NCI-H2029 (cell line): ENCODE measurements around the gene PRTN3.

Experiments
- DNase-seq: peaks from one replicate; lab custom pipeline; 2025; lab: John Stamatoyannopoulos, UW

PRTN3 gene, protein sequence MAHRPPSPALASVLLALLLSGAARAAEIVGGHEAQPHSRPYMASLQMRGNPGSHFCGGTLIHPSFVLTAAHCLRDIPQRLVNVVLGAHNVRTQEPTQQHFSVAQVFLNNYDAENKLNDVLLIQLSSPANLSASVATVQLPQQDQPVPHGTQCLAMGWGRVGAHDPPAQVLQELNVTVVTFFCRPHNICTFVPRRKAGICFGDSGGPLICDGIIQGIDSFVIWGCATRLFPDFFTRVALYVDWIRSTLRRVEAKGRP

DNA sequence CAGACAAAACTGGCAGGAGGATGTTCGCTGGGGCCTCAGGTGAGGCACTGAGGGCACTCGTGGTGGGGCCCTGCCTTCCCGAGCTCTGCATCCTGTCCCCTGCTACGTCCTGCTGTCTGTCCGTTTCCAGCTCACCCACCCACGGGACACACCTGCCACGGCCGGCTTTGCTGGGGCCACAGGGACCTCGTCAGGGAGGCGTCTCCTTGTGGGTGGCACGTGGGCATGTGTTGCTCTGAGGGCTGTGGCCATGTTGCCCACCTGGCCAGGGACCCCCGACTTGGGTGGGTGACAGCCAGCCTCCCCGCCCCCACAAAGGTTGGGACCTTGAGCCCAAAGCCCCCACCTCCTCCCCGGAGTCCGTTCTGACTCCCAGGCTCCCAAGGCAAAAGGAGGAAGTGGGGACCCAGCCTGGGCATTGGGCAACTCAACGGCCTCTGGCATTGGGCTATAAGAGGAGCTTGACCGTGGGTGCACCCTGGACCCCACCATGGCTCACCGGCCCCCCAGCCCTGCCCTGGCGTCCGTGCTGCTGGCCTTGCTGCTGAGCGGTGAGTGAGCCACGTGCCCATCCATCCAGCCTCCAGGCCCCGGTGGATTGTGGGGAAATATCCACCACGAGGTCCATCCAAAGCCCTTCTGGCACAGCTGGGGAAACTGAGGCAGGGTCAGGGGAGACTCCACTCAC, at the start of gene PRTN3:
Gene PRTN3, plus strand, starts transcription at position 481 of the 688 bp plus-strand sequence. Its CDS starts 10 bp downstream, at position 491.
- DNase-seq: no peak

DNA sequence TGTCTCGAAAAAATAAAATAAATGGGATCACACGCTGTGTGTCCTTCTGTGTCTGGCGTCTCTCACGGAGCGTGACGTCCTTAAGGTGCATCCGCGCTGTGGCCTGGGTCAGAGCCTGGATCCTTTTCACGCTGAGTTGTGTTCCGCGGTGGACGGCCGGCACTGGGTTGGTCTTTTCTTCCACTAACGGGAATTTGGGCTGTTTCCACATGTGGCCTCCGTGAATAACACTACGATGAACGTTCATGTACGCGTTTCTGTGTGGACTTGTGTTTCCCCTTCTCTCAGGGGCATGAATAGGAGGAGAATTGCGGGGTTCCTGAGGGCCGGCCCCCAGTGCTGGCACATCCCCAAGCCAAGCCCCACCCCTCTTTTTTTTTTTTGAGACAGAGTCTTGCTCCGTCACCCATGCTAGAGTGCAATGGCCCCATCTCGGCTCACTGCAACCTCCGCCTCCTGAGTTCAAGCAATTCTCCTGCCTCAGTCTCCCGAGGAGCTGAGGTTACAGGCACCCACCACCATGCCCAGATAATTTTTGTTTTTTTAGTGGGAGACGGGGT, 49.7 kb upstream of the PRTN3 start:
- DNase-seq: no peak

- no peak for DNase-seq
These were observed 49.1 kb upstream of the PRTN3 start for GRCh38 chr19:791567-792305.

DNA sequence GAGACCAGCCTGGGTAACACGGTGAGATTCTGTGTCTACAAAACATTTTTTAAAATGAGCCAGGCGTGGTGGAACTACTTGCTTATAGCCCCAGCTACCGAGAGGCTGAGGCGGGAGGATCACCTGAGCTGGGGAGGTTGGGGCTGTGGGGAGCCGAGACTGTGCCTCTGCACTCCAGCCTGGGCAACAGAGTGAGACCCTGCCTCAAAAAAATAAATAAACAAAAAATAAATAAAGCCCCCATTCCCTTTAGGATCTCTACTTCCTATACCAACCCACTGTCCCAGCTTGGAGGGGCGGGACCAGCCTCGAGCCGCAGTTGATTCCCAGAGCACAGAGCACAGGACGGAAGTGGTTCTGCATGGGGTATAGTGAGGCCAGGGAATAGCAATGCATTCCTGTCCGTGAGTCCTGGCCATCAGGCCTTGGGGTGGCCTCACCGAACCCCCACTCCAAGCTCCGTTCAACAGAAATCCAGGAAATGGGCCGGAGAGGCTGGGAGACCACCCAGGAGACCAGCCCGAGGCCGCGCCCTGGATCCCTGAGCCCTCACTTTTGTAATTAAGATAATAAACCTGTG, 48.4 kb upstream of the PRTN3 start:
- no peak for DNase-seq

GRCh38 chr19:793806-794205, 47.0 kb upstream of the PRTN3 start:
- DNase-seq: no peak

DNA sequence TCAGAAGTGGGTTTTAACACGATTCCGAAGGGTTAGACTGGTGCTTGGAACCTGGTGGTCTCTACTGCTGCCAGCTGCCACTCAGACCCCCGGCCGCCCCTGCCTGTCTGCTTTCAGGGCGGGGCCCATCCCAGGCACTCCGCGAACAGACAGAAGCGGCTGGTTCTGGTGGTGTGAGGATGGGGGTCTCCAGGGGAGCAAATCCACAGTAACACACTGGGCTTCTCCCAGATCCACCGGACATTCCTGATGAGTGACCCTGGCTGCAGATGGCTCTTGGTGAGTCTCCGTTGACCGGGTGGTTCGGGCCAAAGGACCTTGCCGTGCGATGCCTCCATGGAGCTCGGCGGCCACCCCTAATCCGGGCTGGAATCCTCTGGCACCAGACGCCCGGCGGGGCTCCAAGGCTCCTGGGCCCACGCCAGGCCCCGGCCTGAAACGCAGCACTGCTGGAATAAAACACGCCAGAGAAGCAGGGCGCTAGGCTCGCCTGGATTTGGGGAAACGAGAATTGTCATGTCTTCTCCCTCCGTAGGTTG, 45.7 kb upstream of the PRTN3 start:
- DNase-seq: no peak

DNA sequence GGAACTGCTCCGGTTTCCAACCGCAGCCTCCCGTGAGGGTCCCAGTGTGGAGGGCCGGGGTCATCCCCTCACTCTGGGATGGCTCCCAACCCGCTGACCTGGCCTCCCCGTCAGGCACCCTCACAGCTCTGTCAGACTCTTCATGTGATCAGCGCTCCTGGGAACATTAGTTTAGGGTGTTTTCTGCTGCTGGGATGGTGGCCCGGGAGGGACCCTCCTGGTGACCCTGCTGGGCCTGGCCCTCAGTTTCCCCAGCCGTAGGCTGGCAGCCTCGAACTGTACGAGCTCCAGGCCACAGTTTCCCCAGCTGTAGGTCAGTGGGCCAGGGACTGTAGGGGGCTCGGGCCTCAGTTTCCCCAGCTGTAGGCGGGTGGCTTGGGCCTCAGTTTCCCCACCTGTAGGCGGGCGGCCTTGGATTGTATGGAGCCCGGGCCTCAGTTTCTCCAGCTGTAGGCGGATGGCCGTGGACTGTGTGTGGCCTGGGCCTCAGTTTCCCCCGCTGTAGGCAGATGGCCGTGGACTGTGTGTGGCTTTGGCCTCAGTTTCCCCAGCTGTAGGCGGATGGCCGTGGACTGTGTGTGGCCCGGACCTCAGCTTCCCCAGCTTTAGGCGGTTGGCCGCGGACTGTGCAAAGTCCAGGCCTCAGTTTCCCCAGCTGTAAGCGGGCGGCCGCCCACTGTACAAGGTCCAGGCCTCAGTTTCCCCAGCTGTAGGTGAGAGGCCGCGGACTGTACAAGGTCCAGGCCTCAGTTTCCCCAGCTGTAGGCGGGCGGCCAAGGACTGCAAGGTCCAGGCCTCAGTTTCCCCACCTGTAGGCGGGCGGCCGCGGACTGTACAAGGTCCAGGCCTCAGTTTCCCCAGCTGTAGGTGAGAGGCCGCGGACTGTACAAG, 44.9 kb upstream of the PRTN3 start:
- DNase-seq: no peak

DNA sequence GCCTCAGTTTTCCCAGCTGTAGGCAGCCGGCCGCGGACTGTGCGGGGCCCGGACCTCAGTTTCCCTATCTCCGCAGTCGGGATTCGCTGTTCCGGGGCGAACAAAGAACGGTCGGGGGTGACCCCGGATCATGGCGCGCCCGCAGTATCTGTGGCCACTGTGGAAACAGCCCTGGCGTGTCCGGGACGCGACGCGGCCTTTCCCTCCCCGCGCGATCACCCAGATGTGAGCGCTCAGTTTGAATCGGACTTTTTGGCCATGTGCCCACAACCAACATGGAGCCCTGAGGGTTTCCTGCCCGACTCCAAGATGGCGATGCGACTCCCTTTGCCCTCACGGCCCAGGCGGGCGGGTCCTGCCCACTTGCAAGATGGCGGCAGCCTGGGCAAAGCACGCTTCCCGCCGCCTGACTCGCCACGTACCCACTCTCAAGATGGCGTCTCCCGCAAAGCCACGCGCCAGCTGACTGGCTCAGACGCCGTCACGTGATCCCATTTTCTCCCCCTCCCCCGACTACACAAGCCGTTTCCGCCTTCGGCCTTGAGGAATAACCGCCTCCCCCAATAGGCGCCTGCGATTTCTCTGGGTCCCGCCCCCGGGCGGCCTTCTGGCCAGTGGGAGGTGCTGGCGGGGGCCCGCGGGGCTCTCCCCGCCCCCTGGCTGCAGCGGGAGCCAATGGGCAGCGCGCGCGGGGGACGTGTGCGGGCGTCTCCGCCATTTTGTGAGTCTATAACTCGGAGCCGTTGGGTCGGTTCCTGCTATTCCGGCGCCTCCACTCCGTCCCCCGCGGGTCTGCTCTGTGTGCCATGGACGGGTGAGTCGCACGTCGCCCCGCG, 43.9 kb upstream of the PRTN3 start, which contains the start of gene PTBP1:
Gene PTBP1, plus strand, starts transcription at position 761 of the 836 bp plus-strand sequence. Its CDS starts 46 bp downstream, at position 807.
- DNase-seq: peak; percentile 100

GRCh38 chr19:797528-798414, 43.0 kb upstream of the PRTN3 start:
- peak; percentile 87 for DNase-seq

- no peak for DNase-seq
These were observed 42.3 kb upstream of the PRTN3 start for GRCh38 chr19:798415-799075.

DNA sequence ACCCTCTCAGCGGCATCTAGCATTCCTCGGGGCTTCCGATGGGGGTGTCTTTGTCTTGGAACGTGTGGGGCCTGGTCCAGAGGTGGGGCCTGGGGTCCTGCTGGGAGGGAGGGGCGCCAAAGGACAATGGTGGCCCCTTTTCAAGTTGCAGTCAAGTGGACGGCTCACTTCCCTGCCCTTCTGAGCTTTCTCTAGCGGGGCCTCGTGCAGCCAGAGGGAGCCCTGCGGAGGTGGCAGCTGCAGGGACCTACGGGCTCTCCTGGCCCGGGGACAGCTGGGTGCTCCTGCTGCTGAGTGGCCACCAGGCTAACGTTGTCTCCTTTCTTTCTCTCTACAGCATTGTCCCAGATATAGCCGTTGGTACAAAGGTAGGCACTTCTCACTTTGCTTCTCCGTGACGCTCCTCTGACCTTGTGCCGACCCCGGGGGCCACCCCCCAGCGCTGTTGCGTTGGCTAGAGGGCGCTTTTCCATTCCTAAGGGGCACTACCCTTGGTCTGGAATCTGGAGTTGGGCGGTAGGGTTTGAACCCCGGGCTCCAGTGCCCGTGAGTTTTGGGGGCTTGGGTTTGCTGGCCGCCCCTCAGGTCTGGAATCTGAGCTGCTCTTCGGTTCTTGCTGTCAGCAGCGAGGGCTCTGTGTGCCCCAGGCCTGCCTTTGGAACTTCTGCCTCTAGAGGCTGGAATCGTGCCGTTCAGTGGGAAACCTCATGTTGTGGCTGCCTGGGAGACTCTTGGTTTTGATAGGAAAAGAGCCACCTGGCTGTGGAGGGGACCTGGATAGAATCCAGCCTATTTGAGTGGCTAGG, 41.5 kb upstream of the PRTN3 start:
- DNase-seq: no peak

- DNase-seq: no peak
These were observed 40.3 kb upstream of the PRTN3 start for GRCh38 chr19:800360-801029.

GRCh38 chr19:801030-801860, 39.6 kb upstream of the PRTN3 start:
- DNase-seq: peak; percentile 75

DNA sequence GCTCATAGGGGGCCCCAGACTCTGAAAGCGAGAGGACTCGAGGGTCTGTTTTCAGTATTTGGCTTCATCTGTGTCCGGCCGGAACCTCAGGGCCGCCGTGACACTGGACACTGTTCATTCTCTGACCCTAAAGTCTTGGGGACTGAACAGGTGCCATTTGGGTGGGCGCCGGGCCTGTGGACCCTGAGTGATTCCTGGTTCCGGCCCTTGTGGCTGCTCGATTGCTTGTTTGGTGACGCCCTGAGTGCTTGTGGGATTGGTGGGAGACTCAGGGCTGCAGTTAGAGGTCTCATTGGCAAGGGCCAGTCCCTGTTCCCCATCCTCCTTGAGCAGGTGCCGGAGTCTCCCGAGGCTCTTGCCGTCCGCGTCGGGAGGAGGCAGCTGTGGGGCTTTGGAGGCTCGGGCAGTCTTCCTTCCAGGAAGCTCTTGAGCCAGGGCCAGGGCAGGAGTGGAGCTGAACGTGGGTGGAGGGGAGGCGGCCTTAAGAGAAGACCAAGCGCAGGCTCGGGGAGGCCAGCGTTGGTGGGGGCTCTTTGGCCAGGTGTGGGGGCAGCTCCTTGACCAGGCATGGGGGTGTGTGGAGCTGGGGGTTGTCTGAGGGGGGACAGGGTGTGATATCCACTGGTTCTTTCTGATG, 38.8 kb upstream of the PRTN3 start:
- no peak for DNase-seq

DNA sequence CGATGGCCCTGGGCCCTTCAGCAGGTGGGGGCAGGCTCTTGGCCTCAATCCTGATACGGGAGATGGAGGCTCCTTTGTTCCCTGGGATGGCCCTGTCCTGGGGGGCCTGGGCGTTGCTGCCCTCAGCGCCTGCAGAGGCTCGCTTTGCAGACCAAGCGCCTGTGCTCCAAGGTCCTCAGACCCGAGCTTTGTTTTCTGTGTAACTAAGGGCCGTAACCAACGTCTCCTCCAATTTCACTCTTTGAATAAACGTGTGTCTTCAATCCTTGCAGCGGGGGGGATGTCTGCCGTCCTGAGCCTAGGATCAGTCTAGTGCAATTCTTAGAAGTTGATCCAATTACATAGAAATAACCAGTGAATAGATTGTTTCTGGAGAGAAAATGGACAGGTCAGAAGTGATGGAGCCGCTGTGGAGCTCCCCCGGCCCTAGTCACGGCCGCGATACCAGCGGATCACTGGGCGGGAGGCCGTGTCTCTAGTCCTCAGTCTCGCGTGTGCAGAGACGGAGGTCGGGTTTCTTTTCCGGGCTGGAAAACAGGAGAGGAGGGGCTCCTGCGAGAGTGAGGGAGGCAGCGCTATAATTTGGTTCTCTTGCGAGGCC, 38.2 kb upstream of the PRTN3 start:
- peak; percentile 40 for DNase-seq
